GM19238 (cell line): Measurements from ENCODE around the gene PIGH.
A peak's percentile ranks its signal among the peaks of the same experiment; 100 is the strongest.

Experiments
- DNase-seq: peaks from one replicate; pipeline ENCODE4 v3.0.0; 2011; ENCODE audit warnings: low spot score; ENCODE audit not compliant: insufficient read length

Gene PIGH

GRCh38 chr14:67575684-67576083 lies 24.4 kb downstream of the PIGH start:
- no peak for DNase-seq

GRCh38 chr14:67574806-67575205 lies 25.3 kb downstream of the PIGH start:
- DNase-seq = no peak

DNA sequence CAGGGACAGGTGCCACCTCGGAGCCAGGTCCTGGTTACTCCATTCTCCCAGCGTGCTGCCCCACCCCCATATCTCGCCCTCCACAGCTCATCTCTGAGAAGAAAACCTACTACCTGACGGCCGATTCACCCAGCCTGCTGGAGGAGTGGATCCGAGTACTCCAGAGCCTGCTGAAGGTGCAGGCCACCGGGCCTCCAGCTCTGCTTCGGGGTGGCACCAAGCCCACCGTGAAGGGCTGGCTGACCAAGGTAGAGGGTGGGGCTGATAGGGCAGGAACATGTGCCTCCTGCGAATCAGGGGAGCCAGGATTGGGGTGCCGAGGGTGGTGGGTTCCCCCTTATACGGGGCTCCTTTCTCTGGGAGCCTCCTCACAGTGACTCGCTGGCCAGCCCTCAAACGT lies 25.9 kb downstream of the PIGH start:
- DNase-seq = no peak

GRCh38 chr14:67573228-67574010 lies 26.6 kb downstream of the PIGH start:
- no peak for DNase-seq

GRCh38 chr14:67572608-67573007 lies 27.5 kb downstream of the PIGH start:
- DNase-seq = no peak

DNA sequence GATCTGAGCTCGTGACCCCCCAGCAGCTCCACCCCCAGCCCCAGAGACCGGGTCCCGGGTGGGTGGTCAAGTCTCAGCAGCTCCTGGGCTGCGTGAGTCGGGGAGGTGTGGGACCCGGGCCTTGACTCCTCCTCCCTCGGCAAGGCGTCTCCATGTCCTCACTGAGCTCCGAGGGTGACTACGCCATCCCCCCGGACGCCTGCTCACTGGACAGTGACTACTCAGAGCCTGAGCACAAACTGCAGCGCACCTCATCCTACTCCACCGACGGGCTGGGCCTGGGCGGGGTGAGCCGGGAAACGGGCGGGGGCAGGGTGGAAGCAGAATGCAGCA lies 28.1 kb downstream of the PIGH start:
- DNase-seq = no peak

- peak; percentile 63 for DNase-seq
These were observed 28.6 kb downstream of the PIGH start for GRCh38 chr14:67571275-67571990.

DNA sequence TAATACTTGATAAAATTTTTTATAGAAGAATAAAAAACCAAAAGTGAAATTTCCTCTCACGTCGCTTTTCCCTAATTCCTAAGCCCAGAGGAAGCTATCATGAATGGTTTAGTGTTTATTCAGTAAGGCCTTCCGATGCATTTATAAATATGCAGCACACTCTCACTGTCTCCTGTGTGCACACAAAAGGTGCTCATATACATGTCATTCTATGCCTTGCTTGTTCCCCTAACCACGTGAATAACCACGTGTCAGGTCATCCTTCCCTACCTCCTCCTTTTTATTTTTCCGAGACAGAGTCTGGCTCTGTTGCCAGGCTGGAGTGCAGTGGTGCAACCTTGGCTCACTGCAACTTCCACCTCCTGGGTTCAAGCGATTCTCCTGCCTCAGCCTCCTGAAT lies 29.6 kb downstream of the PIGH start:
- no peak for DNase-seq

- DNase-seq = no peak
These were observed 30.3 kb downstream of the PIGH start for GRCh38 chr14:67569651-67570290.

DNA sequence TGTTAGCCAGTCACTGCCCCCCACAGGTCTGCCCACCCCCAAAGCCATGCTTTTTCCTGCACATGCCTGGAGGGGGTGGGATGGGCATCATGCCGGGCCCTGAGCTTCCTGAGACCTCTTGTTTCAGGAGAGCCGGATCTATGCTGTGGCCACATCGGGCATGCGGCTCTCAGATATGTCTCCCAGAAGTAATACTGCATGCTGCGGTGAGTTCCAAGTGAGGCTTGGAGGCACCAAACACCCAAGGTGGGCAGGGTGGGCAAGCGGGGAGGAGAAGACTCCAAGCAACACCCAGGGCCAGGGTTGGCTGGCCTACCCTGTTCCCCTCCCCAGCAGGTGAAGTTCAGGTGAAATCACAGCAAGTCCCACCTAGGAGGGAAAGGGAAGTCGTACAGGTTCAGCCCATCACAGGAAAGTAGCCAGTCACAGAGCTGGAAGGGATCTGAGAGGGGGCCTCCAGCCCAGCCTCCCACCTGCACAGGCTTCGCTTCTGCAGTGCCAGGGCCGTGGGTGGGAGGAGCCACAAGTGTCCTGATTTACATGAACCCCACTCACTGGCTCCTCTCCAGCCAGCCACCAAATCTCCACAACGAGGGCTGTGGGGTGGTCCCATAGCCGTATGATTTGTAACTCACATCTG lies 30.9 kb downstream of the PIGH start:
- no peak for DNase-seq

DNA sequence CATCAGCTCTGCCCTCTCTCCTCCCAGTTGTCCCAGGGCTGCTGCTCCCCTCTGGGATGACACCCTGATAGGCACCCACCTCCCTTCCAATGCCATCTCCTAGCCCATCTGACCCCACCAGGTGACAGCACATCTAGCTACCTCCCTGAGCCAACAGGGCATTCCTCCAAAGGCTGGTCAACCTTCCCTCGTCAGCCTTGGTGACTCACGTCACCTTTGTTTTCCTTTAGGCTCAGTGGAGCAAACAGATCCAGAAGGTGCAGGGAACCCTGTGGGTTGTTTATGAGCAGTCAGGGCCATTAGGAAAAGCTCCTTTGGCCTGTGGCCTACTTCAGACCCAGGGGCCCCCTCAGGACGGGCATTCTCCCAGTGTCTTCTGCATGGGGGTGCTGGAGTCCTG lies 32.4 kb downstream of the PIGH start:
- no peak for DNase-seq

DNA sequence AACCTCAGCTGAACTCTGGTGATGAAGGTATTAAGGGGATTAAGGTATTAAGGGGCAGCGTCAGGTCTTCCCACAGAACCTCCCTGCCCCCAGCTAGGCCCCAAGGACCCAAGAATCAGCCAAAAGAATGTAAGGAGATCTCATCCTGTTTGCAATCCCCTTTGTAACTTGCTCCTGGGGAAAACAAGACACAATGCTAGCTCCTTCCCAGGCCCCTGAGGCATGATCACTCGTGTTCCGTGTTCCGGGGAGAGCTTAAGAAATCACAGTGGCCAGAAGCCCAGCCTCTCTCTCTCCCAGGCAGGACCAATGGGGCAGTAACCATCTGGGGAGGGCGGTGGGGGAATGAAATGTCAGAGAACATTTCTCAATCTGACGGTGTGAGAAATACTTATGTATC lies 33.2 kb downstream of the PIGH start:
- DNase-seq = no peak

DNA sequence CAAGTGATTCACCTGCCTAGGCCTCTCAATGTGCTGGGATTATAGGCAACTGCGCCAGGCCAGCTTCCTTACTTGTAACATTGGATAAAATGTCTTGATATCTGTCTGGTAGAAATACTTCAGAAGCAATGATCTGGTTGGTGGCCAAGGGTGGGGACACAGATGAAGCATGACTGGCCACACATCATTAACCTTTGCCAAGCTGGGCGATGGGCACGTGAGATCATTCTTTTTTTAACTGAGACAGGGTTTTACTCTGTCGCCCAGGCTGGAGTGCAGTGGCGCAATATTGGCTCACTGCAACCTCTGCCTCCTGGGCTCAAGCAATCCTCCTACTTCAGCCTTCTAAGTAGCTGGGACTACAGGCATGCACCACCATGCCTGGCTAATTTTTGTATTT lies 35.8 kb downstream of the PIGH start:
- DNase-seq = no peak

GRCh38 chr14:67562776-67563150 lies 37.3 kb downstream of the PIGH start:
- DNase-seq = no peak

- no peak for DNase-seq
These were observed 37.9 kb downstream of the PIGH start for GRCh38 chr14:67562025-67562775.

DNA sequence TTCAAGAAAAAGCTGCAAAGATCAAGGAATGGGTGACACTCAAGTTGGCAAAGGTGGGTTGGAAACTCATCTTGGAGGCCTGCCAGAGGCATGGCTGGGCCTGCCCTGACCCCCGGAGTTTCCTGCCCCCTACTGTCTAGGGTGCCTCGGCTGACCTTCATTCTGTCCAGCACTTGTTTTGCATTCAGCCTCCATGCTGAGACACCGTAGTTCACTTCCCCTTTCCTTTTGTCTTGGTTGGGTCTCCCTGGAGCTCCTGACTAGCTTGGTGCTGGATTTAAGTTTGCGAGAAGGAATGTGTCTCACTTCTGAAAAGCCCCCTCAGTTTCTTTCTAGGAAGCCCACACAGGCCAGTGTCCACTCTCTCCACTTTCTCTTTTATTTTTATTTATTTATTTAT lies 40.4 kb downstream of the PIGH start:
- no peak for DNase-seq

- no peak for DNase-seq
These were observed 42.4 kb downstream of the PIGH start for GRCh38 chr14:67557656-67558055.

DNA sequence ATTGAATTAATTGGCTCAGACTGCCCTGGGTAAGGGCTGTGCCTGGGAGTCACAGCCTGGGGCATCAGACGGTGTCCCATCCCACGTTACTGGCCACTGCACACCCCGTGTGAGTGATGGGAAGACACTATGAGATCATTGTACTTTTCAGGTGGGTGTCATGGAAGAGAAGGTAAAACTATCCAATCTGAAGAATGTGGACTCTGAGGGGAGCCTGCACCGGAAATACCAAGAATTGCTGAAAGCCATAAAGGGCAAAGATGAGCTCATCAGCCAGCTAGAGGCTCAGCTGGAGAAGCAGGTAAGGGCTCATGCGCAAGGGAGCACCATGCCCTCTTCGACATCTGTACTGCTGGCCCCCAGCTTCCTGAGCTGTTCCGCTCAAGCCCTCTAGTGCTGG lies 43.0 kb downstream of the PIGH start:
- DNase-seq = no peak

GRCh38 chr14:67556671-67557070 lies 43.4 kb downstream of the PIGH start:
- no peak for DNase-seq

DNA sequence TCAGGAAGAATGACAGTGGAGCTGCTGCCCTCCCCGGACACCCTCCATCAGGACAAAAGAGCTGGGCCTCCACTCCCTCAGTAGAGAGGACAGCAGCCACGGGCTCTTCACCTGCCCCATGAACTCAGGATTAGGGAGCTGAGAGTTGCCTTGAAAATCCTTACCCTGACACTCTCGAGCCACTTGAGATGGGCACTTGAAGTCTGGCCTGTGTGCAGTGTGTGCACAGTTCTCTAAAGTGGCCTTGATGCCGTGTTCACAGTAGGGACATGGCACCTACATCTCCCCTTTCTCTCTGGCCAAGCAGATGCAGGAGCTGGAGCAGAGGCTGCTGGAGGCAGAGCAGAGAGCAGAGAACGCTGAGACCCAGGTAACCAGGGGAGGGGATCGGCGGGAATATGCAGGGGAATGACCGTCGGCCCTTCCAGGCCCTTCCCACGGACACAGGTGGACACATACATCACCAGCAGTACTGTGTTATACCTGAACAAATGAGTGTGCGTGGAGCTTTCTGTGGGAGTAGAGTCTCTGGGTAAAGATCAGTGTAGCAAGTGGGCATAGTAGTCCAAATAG lies 44.5 kb downstream of the PIGH start:
- DNase-seq = no peak

GRCh38 chr14:67554341-67554740 lies 45.7 kb downstream of the PIGH start:
- no peak for DNase-seq
